Occipital lobe (tissue), 2 donors: ENCODE measurements around the gene S100A4. TPM values are rescaled to one million over a fixed set of nuclear protein-coding genes. Genes with fewer than 3 reads are reported as not detected.
"Not testable (repeated sequence)": the region's sequence is repeated elsewhere in the genome, so short reads cannot be mapped to it uniquely, and the experiment has no call there.

ENCODE experiments used
- DNase-seq: peaks from one replicate; lab custom pipeline; 2025; lab: John Stamatoyannopoulos, UW
- total RNA-seq: library from RNA; depleted of rRNA; stranded (reverse); fragments of >200 nt; gene quantifications from one replicate; pipeline ENCODE4 v1.2.3, GENCODE V29; 2014

S100A4 gene
- total RNA-seq, 1 donor from 2014 or later, result 0.62 TPM

DNA sequence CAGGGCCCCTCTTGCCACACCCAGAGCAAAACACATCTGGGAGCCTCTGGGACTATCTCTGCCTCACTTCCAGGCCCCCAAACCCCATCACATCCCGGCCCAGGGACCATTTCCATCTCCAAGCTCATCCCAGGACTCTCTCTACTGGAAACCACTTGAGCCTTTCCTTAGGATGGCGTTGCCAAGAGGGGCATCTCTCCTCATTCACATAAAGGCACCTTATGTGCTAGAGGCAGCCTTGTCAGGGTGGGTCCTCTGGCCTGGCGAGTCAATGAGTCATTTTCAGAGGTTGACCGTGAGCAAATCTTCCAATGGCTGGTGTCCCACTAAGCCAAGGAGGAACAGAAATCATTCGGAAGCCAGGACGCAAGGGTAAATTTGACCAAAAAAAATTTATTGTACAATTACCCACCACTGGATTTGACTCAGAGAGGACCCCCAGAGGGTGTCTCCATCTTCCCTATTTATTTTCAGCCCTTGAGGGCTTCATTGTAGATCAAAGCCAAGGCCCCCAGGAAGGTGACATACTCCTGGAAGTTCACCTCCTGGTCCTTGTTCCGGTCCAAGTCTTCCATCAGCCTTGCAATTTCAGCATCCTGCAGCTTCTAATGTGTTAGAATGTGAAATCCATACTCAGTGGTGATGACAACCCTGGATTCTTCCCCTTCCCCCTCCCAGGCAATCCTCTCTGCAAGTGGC is 11.2 kb downstream of the S100A4 start:
- DNase-seq, result no peak

DNA sequence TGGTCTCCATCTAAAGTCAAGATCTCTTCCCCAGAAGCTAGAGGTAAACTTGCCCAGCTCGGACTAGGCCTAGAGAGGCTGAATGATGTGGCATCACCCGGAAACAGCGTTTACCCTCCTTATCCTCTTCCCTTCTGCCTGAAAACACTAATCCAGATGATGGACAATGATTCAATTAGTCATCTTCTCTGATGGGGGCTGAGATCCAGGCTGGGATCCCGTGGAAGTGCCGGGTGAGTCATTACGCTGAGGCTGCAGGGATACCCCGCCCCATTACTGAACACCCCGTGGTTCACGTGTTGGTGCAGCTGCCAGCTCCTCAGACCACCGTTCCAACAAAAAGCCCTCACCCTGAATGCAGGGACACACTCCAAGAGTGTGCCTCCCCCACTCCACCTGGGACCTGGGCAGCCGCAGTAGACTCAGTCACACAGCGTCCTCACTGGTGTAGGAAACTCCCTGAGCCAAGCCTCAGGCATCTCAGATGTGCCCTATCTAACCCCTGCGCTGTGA is 11.9 kb downstream of the S100A4 start:
- DNase-seq, result peak; percentile 31

DNA sequence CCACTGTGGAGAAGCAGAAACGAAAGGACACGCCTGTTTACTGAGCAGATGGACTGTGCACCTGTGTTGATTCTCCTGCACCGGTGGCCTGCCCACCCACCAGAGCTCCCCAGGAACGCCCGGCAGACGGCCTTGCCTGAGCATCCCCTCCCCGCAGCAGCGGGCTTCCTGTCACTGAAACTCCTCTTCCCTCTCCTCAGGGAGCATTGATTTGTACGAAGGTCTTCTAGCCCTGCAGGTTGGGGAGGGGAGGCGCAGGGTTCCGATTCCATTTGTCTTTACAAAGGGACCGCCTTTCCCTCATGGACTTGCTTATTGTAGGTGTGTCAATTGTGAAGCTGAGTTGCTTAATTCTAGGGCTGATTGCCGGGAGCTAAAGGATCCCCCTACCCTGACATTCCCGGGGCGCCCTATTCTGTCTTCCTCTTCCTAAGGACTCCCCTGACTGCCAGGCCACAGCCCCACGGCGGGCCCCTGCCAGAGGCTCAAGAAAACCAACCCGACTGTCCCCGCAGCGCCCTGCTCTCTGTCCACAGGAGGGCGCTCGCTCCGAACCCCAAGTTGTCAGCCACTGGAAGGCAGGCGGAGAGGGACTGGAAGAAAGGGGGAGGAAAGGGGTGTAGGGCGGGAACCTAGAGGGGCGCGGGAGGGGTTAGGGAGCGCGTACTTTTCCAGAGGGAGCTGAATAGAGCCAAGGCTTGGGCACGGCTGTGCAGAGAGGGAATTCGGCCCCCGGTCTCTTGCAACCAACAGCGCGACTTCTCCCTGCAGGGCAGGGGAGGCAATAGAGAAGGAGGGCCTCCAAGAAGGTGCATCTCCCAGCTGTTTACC is 12.6 kb downstream of the S100A4 start:
- DNase-seq, result peak; percentile 69

DNA sequence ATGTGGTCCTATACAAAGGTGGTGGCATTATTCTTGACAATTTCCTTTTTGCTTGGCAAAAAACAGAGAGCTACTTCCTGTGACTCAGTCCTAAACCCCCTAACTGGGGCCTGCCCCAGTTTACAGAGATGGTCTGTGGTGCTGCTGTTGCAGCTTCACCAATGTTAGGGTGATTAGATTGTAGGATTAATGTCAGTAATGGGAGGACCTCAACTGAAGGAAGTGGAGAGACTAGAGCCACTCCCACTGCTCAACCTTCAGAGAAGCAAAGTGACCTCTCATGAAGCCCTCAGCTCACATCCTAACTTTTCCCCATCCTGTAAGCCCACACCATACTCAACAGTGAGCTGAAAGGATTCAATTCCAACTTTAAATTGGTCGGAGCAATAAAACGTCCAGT is 13.4 kb downstream of the S100A4 start:
- no peak for DNase-seq

DNA sequence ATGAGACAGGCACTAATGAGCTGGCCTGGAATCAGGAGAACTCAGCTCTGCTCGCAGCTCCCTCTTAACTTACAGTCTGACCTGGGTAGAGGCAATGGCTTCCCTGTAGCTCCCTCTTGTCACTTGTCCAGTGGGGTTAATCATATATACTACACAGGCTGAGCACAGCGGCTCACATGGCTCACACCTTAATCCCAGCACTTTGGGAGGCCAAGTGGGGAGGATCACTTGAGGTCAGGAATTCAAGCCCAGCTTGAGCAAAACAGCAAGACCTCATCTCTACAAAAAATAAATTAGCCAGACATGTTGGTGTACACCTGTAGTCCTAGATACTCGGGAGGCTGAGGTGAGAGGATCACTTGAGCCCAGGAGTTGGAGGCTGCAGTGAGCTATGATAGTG is 14.0 kb downstream of the S100A4 start:
- DNase-seq, result no peak

DNA sequence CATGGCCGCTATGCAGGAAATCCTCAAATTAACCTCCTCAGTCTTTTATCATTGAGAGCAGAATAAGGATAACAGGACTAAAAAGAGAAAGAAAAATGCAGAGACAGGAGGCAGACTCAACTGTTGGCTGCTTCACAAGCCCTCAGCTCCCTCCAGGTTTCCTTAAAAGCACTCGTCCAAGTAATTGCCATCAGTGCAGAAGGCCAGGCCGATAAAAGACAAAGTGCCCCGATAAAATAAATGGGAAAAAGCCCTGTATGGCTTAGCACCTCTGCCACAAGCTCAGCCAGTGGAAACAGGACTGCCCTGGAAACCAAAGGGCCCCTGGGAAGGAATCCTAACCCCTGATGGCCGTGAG is 17.9 kb downstream of the S100A4 start:
- no peak for DNase-seq

DNA sequence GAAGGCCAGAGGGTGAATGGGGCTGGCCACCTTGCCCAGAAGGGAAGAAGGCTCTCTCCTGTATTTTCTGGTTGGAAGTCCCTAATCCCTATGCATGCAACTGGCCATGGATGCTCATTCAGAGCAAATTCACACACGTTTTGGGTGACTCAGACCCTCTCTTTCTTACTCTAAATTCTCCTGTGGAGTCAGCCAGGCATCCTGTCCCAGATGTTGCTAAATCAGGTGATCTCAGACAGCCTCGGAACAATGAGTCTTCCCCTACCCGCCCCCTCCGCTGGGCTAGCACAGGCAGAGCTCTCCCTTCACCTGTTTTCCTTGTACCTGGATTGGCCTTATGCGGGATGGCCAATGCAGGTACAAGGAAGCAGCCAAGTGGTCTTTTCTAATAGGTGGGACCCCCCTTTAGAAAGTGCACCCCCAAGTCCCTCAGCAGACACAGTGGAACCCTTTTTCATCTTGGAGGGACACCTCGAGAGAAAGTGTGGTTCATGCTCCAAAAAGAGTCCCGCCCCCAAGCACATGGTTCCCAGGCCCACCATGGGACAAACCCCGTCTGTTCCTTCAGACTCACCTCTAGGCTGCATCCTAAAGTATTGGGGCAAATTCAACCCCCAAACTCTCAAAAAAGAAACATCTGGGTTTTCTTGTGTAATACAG is 18.5 kb downstream of the S100A4 start:
- DNase-seq, result no peak

DNA sequence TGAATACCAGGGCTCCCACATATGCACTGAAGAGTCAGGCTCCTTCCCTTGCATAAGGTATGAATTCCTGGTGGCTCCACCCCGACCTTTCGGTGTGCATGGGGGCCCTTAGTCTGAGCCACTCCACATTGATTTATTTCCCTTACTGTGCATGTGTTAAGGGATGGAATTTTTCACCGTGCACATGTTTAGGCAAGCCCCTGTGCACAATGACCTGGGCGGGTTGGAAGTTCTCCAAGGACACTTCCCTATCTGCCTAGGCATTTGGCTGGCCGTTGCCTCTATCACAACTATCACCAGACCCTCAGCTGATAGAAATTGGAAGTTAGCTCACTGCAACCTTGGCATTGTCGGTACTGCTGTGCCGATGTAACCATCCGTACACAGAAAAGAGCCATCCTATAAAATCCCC is 19.5 kb downstream of the S100A4 start:
- DNase-seq, result no peak

DNA sequence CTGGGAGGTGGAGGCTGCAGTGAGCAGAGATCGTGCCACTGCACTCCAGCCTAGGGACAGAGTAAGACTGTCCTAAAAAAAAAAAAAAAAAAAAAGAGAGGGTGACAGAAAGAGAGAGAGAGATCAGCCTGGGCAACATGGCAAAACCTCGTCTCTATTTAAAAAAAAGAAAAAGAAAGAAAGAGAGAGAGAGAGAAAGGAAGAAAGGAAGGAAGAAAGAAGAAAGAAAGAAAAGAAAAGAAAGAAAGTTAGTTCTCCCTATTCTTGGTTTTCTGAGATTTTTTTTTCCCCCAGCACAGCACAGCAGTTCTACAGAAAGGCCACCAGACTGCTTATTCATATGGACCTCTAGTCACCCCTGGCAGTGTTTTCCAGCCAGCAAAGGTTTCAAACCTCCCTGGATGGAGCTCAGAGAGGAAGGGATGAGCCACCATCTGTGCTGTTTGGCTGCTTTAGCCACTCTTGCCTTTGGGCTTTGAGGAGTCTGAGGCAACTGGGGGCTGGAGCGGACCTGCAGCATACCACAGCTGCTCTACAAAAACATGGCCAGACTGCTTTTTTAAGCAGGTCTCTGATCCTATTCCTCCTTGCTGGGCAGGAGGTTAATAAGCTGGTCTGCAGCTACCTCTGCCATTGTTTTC is 20.4 kb downstream of the S100A4 start:
- DNase-seq, result no peak

DNA sequence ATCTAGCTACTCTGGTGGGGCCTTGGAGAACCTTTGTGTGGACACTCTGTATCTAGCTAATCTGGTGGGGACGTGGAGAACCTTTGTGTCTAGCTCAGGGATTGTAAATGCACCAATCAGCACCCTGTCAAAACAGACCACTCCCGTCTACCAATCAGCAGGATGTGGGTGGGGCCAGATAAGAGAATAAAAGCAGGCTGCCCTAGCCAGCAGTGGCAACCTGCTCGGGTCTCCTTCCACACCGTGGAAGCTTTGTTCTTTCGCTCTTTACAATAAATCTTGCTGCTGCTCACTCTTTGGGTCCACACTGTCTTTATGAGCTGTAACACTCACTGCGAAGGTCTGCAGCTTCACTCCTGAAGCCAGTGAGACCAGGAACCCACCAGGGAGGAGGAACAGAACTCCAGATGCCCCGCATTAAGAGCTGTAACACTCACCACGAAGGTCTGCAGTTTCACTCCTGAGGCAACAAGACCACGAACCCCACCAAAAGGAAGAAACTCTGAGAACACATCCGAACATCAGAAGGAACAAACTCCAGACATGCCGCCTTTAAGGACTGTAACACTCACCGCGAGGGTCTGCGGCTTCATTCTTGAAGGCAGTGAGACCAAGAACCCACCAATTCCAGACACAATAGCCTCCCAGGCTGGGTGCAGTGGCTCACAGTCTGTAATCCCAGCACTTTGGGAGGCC is 23.1 kb downstream of the S100A4 start:
- not testable (repeated sequence) for DNase-seq

DNA sequence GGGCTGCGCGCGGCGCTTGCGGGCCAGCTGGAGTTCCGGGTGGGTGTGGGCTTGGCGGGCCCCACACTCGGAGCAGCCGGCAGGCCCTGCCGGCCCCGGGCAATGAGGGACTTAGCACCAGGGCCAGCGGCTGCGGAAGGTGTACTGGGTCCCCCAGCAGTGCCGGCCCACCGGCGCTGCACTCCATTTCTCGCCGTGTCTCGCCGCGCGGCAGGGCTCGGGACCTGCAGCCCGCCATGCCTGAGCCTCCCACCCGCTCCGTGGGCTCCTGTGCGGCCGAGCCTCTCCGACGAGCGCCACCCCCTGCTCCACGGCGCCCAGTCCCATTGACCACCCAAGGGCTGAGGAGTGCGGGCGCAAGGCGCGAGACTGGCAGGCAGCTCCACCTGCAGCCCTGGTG is 23.8 kb downstream of the S100A4 start:
- DNase-seq, result not testable (repeated sequence)

DNA sequence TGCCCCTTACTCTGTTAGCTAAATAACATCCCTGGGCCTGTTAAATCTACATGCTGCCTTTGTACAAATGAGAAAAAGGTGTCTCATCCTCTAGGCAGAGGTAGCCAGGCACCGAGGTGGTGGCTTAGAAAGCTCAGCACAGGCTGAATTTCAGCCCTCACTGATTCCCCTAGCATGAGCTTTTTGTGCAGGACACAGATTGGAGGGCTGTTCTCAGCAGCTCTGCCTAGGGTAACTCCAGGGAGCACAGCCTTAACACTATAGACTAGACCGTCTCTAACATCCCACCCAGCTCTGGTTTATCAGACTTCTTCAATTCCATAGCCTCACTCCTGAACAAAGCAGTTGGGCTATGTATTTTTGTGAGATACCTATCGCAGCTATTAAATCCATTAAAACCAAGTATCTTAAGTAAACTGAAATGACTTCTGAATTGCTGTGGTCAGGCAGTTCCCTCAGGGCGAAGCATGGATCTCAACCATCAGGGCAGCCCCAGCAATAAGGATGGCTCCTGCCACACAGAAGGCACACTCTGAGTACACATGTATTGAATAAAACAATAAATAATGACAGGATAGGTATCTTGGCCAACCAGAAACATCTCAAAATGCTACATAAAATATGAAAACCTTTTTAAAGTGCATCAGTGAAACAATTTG is 24.7 kb downstream of the S100A4 start:
- no peak for DNase-seq

DNA sequence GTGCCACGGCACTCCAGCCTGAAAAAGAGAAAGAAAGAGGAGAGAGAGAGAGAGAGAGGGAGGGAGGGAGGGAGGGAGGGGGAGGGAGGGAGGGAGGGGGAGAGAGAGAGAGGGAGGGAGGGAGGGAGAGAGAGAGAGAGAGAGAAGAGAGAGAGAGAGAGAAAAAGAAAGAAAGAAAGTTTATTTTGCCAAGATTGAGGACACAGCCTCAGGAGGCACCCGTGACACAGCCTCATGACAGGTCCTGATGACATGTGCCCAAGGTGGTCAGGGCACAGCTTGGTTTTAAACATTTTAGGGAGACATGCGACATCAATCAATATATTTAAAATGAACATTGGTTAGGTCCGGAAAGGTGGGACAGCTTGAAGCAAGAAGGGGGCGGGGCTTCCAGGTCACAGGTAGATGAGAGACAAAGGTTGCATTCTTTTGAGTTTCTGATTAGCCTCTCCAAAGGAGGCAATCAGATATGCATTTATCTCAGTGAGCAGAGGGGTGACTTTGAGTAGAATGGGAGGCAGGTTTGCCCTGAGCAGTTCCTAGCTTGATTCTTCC is 25.4 kb downstream of the S100A4 start:
- not testable (repeated sequence) for DNase-seq

DNA sequence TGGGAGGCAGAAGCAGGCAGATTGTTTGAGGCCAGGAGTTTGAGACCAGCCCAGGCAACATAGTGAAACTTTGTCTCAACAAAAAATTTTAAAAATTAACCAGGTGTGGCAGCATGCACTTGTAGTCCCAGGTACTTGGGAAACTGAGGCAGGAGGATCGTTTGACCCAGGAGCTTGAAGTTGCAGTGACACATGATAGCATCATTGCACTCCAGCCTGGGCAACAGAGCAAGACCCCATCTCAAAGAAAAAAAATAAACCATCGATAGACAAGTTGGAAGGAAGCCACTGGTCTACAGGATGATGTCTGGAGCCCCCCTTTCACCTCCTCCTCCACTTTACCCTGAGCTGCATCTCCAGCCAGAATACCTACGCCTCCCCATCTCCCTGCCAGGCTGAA is 26.4 kb downstream of the S100A4 start:
- DNase-seq, result no peak

DNA sequence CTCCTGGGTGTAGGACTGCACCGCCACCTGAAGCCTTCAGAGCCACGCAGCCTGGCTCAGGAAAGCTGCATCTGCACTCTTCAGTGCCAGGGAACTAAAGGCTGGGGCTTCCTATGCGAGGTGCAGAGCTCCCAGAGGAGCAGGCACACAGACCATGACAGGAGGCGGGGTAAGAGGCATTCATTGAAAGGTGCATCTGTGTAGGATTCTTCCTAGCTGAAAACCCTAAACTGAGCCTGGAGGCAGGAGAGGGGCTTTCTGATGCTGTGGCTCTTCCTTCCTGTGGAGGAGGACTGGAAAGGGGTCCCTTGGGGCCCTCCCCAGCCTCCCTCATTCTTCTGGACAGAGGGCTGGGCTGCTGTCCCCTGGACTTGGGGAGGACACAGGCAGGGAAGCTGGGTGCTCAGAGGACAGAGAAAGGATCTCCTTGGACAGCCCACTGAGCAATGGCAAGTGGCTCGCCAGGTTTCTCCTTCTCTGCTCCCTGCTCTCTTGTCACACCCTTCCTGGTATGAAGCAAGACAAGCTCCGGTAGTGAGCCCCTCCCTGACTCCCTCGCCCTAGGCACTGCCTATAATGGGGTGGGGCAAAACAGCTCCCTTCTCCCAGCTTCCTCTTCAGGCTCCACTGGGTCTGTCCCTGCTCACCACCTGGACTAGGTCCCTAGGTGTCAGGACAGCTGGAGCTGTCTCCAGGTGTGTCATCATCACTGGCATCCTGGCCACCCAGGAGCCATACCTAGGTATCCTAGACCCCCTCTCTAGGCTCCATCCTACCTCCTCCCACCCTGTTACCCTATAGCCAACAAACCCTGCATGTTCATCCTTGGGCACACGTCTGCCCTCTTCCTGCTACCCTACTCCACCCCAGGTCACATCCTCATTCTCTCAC is 29.9 kb downstream of the S100A4 start:
- no peak for DNase-seq

DNA sequence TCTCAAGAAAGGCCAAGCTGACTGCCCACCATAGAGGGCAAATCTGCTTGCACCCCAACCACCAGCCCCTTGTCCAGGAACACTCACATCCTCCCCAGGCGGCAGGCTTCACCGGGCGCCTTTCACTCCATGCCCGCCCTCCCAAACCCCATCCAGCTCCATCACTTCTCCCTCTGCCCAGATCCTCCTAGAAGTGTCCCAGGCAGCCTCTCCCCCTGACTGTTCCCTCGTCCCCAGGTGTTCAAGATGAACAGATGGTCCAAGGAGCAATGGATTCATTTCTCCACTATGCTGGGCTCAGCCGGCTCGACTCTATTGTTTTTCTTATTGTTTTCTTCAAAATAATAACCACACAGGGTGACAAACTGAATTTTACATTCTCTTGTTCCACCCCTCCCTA is 31.9 kb downstream of the S100A4 start:
- no peak for DNase-seq

DNA sequence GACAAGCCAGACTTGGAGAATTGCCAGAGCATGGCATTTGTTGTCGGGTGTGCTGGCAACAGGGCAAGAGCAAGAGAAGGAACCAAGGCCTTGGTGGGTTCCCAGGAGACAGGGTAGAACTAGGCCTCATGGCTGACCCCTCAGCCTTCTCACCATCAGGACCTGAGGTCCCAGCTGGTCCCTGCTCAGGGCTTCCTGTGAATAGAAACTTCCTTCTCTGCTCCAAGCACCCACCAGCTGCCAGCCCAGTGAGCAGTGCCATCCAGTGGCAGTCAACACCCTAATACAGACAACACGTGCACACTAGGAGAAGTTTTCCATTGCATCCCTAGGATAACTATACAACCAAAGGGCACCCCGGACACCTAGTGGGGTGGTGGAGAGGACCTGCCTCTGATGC is 32.6 kb downstream of the S100A4 start:
- no peak for DNase-seq

DNA sequence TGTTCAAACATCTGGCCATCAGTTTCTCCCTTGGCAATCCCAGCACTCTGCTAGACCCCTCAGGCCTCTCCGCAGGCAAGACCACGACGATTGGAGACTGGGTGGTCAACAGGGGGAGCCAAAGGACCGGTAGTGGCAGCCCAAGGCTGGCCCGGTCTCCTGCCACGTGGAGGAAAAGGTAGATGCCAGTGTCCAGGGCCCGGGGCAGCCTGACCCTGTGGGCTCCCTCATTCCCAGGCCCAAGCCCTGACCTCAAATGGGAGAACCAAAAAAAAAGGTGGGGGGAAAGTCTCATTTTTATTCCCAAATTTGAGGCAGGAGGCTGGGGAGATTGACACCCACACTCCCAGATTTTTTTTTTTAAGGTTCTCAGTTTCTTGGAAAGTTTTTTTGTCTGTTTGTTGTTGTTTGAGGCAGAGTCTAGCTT is 34.6 kb downstream of the S100A4 start:
- peak; percentile 49 for DNase-seq

DNA sequence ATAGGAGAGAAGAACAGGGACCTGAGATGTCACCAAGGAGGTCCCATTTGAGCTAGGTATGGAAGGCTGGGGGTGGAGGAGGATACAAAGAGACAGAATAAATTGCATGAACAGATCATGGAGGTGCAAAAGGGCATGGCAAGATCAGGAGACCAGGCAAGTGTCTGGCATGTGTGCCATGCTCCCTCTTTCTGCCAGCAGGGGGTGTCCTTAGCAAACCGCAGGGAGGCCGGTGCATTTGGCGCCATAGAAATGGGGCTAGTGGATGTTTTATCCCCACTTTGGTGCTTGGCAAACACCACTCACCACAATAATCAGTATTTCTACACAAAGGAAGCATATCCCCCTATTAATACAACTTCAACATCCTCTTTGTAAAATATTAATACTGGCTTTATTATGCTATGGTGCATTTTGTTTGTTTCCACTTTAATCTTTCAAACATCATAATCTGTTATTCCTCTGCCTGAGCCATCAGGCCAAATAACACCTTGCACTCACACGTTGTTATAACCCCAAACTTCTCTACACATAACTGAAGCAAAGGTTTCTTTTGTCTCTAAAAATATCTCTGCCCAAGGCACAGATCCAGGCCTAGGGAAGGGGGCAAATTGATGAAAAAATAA is 35.8 kb downstream of the S100A4 start:
- no peak for DNase-seq
